AG04450 (cell line): ENCODE results near the gene ZSCAN20. TPM values are rescaled to one million over a fixed set of nuclear protein-coding genes. Genes with fewer than 3 reads are reported as not detected.

Experiments used
- CTCF ChIA-PET: fragments of 300-600, 350-600 bp; formaldehyde crosslinking; extraction: SDS; loops from one replicate; lab custom pipeline; 2022; ENCODE audit warnings: antibody characterized with exemption, inconsistent platforms; lab: Charles Lee
- POLR2A ChIA-PET: fragments of 350-600 bp; formaldehyde crosslinking; extraction: SDS; loops from one replicate; lab custom pipeline; 2021; ENCODE audit warnings: antibody characterized with exemption, inconsistent platforms; lab: Yijun Ruan, JAX
- DNase-seq: peaks from one replicate; pipeline ENCODE4 v3.0.0-alpha.2; 2011; ENCODE audit warnings: low read depth, low spot score
- H3K27ac ChIP-seq: one replicate; pipeline ENCODE4 v1.5.1; 2012; ENCODE audit warnings: low read depth, low read length, control low read depth
- H3K27me3 ChIP-seq: one replicate; pipeline ENCODE4 v1.6.0; 2012; ENCODE audit warnings: low read length; ENCODE audit not compliant: control insufficient read depth, insufficient read depth
- H3K4me3 ChIP-seq: 2 replicates; pipeline ENCODE4 v1.5.1; 2011; ENCODE audit warnings: mild to moderate bottlenecking, low read depth, low read length, control low read depth
- H3K9me3 ChIP-seq: 2 replicates; pipeline ENCODE4 v1.5.1; 2012; ENCODE audit warnings: low read length; ENCODE audit not compliant: control insufficient read depth, insufficient read depth
- polyA plus RNA-seq: library from polyadenylated mRNA; depleted of rRNA; stranded (reverse); fragments of >200 nt; gene quantifications from 2 replicates; pipeline ENCODE4 v1.2.3, GENCODE V29; 2011
- TF ChIP-seq, protein P1 (sequence below): IDR thresholded peaks from 2 replicates; pipeline ENCODE4 v1.5.1; 2011; ENCODE audit warnings: low read depth, low read length, control low read depth, inconsistent platforms

ZSCAN20 gene
- polyA plus RNA-seq, 1 experiment: 3.9 TPM

DNA sequence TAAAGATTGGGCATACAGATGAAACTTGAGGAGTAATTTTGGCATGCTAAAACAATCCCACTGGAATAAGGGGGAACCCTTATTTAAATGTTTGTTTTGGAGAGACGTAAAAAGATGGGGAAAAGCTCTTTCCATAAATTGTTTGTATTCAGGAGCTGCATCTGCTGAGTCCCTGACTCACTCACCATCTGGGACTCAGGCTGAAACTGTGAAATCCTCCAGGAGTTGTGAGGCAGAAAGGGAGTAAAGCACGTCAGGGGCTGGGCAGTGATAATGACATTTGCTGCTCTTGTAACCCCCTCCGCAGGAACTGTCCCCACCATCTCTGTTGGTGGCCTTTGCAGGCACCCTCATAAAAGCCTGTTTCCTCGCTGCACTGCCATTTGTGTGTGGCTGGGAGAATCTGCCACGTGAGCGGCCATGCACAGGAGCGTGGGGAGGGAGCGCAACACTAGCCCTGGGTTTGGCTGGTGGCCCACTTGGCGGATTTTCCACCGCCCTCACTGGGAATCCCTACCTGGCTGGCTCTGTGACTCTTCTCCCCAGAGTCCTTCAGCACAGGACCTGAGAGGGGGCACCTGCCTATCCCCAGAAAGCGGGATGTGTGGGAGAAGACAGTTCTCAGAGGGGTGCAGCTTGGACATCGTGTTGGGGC lies 45.3 kb downstream of the ZSCAN20 start:
- Histone ChIP-seq H3K4me3 (no peak overlapping the region), H3K27ac (peak overlapping the region; percentile 39), H3K27me3 (no peaks in the 10 kb centered on the region), H3K9me3 (no peaks in the 10 kb centered on the region; the same call in 1 of the 2 replicates)
- ChIA-PET POLR2A (no interaction called here), CTCF (no interaction called here)
- DNase-seq: peak; percentile 47
- TF ChIP-seq, protein P1, sequence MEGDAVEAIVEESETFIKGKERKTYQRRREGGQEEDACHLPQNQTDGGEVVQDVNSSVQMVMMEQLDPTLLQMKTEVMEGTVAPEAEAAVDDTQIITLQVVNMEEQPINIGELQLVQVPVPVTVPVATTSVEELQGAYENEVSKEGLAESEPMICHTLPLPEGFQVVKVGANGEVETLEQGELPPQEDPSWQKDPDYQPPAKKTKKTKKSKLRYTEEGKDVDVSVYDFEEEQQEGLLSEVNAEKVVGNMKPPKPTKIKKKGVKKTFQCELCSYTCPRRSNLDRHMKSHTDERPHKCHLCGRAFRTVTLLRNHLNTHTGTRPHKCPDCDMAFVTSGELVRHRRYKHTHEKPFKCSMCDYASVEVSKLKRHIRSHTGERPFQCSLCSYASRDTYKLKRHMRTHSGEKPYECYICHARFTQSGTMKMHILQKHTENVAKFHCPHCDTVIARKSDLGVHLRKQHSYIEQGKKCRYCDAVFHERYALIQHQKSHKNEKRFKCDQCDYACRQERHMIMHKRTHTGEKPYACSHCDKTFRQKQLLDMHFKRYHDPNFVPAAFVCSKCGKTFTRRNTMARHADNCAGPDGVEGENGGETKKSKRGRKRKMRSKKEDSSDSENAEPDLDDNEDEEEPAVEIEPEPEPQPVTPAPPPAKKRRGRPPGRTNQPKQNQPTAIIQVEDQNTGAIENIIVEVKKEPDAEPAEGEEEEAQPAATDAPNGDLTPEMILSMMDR: no peak

DNA sequence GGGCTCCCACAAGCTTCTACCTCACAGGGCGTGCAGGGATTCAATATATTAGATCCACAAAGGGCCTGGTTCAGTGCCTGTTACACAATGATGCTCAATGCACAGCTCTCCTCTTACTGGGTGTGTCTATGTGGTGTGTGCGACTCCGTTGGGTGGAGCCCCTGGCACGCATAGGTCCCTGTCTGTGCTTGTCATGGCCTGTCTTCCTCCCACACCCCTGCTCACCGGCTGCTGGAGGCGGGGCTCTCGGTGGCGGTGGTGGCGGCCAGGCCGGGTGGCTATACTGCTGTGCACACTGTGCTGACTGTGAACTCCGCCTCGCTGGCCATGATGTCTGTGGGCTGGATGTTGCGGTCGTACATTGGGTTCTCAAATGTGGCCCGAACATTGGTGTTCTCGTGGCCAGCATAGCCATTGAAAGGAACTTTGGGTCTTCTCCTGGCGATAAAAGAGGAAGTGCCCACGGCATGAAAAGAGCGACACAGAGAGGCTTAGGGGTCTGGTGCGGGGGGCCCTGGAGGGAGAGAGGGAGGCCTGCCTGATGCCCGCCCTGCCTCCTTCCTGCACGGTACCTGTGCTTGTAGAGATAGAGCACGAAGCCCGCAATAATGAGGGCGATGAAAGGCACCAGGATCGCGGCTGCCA lies 46.9 kb downstream of the ZSCAN20 start:
- H3K4me3 ChIP-seq: no peak overlapping the region
- no peaks in the 10 kb centered on the region; the same call in 1 of the 2 replicates for H3K9me3 ChIP-seq
- no peaks in the 10 kb centered on the region for H3K27me3 ChIP-seq
- TF ChIP-seq, protein P1: no peak
- POLR2A ChIA-PET: no interaction called here
- H3K27ac ChIP-seq: no peak overlapping the region
- no peak for DNase-seq
- CTCF ChIA-PET: interaction anchor here (0.9 kb wide), 1 partner anchor 93 kb away, joined by 3 read pairs; no protein-coding TSS in a partner anchor

DNA sequence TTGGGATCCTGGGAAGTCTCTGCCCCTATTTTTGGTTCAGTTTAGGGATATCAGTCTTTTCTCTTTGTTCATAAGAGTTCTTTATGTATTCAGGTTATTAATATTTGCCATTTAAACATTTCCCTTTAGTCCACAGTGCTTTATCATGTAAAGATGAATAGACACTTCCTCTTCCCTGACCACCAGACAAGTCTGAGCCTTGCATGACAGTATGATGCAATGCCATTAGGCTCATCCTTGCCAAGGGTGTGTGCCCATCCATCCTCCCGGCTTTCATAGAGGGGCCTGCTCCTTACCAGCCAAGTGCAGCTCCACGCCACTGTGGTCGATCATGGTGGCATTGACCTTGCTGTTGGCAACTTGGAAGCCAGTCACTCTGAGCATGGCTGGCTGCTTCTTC lies 52.1 kb downstream of the ZSCAN20 start:
- Histone ChIP-seq H3K9me3 (no peaks in the 10 kb centered on the region; the same call in 1 of the 2 replicates), H3K27ac (no peak overlapping the region), H3K4me3 (no peak overlapping the region), H3K27me3 (no peaks in the 10 kb centered on the region)
- TF ChIP-seq, protein P1: no peak
- ChIA-PET CTCF (no interaction called here), POLR2A (no interaction called here)
- no peak for DNase-seq

DNA sequence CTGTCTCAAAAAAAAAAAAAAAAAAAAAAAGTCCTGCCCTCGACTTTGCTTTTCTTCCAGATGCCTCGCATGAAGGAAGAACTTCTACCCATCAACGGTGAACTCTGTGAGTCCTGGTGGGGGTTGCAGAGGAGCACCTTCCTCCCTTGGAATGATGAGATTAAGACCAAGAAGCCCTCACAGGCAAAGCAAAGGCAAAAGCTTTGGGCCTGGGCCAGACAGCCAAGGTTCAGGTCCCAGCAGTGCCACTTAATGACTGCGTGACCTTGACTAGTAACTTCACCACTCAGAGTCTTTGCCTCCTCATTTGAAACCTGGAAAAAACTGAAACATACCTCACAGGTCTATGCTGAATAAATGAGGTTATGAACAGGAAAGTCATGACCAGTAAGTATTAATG lies 55.5 kb downstream of the ZSCAN20 start:
- POLR2A ChIA-PET: no interaction called here
- H3K4me3 ChIP-seq: no peak overlapping the region
- no peaks in the 10 kb centered on the region for H3K9me3 ChIP-seq
- H3K27ac ChIP-seq: no peak overlapping the region
- no peaks in the 10 kb centered on the region for H3K27me3 ChIP-seq
- TF ChIP-seq, protein P1: no peak
- no peak for DNase-seq
- CTCF ChIA-PET: interaction anchor here (1.2 kb wide), 1 partner anchor 105 kb away, joined by 3 read pairs; no protein-coding TSS in a partner anchor

DNA sequence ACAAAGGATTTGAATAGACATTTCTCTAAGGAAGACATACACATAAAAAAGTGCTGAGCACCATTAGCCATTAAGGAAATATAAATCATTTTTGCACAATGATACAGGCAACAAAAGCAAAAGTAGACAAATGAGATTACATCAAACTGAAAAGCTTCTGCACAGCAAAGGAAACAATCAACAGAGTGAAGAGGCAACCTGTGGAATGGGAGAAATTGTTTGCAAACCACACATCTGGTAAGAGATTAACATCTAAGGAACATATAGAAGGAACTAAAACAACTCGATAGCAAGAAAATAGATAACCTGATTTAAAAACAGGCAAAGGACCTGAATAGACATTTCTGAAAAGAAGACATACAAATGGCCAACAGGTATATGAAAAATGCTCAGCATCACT lies 57.5 kb downstream of the ZSCAN20 start:
- H3K27ac ChIP-seq: no peak overlapping the region
- H3K27me3 ChIP-seq: no peaks in the 10 kb centered on the region
- no peaks in the 10 kb centered on the region for H3K9me3 ChIP-seq
- DNase-seq: no peak
- TF ChIP-seq, protein P1: no peak
- no peak overlapping the region for H3K4me3 ChIP-seq
- ChIA-PET CTCF (no interaction called here), POLR2A (no interaction called here)
